ENCODE data around the gene THSD7B.

GRCh38 chr2:136917411-136917881 is 152.1 kb downstream of the THSD7B start:
- TF ChIP-seq MAFK (IDR thresholded peaks at IDR 0.05; ENCODE audit: partially characterized antibody) (no peak), ZNF302 (CRISPR knock-in tag; IDR thresholded peaks at IDR 0.05) (no peak), NR3C1 (IDR thresholded peaks at IDR 0.05) (no peak), JUN (IDR thresholded peaks at IDR 0.05) (no peak)
- TF ChIP-seq, protein P1, sequence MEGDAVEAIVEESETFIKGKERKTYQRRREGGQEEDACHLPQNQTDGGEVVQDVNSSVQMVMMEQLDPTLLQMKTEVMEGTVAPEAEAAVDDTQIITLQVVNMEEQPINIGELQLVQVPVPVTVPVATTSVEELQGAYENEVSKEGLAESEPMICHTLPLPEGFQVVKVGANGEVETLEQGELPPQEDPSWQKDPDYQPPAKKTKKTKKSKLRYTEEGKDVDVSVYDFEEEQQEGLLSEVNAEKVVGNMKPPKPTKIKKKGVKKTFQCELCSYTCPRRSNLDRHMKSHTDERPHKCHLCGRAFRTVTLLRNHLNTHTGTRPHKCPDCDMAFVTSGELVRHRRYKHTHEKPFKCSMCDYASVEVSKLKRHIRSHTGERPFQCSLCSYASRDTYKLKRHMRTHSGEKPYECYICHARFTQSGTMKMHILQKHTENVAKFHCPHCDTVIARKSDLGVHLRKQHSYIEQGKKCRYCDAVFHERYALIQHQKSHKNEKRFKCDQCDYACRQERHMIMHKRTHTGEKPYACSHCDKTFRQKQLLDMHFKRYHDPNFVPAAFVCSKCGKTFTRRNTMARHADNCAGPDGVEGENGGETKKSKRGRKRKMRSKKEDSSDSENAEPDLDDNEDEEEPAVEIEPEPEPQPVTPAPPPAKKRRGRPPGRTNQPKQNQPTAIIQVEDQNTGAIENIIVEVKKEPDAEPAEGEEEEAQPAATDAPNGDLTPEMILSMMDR (IDR thresholded peaks at IDR 0.05), result no peak
